ENCODE results near the gene CMTM2.

Gene CMTM2

GRCh38 chr16:66553223-66553622, 26.0 kb upstream of the CMTM2 start:
- no peak overlapping the region for H3K27ac ChIP-seq
- no peak for TF ChIP-seq CTCF (IDR thresholded peaks at IDR 0.05)
- peak overlapping the region; percentile 89 for H3K4me3 ChIP-seq
- no peak for DNase-seq (ENCODE audit: low spot score)

- Histone ChIP-seq H3K27ac (no peak overlapping the region), H3K4me3 (peak overlapping the region; percentile 89)
- TF ChIP-seq CTCF (IDR thresholded peaks at IDR 0.05): no peak
- no peak for DNase-seq (ENCODE audit: low spot score)
These were observed 25.2 kb upstream of the CMTM2 start for GRCh38 chr16:66554021-66554420.

- no peak for TF ChIP-seq CTCF (IDR thresholded peaks at IDR 0.05)
- DNase-seq (ENCODE audit: low spot score): no peak
- H3K4me3 ChIP-seq: no peak overlapping the region
- H3K27ac ChIP-seq: no peak overlapping the region
These were observed 24.8 kb upstream of the CMTM2 start for GRCh38 chr16:66554495-66554894.

GRCh38 chr16:66560107-66560506, 19.2 kb upstream of the CMTM2 start:
- H3K27ac ChIP-seq: no peak overlapping the region
- H3K4me3 ChIP-seq: no peak overlapping the region
- no peak for DNase-seq (ENCODE audit: low spot score)
- no peak for TF ChIP-seq CTCF (IDR thresholded peaks at IDR 0.05)

GRCh38 chr16:66561381-66562080, 17.7 kb upstream of the CMTM2 start:
- TF ChIP-seq CTCF (IDR thresholded peaks at IDR 0.05): no peak
- H3K27ac ChIP-seq: no peak overlapping the region
- H3K4me3 ChIP-seq: no peak overlapping the region
- DNase-seq (ENCODE audit: low spot score): no peak

- DNase-seq (ENCODE audit: low spot score): no peak
- no peak overlapping the region for H3K27ac ChIP-seq
- TF ChIP-seq CTCF (IDR thresholded peaks at IDR 0.05): no peak
- H3K4me3 ChIP-seq: no peak overlapping the region
These were observed 16.9 kb upstream of the CMTM2 start for GRCh38 chr16:66562409-66562808.

- TF ChIP-seq CTCF (IDR thresholded peaks at IDR 0.05): no peak
- Histone ChIP-seq H3K27ac (no peak overlapping the region), H3K4me3 (no peak overlapping the region)
- no peak for DNase-seq (ENCODE audit: low spot score)
These were observed 16.3 kb upstream of the CMTM2 start for GRCh38 chr16:66562986-66563385.
